ENCODE measurements around the gene TRNAU1AP. TPM values are rescaled to one million over a fixed set of nuclear protein-coding genes. Genes with fewer than 3 reads are reported as not detected.

Gene TRNAU1AP
- total and polyA plus RNA-seq, 4 donors: 19.8 to 39.2 (median 32.9) TPM

- DNase-seq (peak in 1 of 2 donors; percentile 69), ATAC-seq (ENCODE audit: low FRiP score) (peak; percentile 82)
- Histone ChIP-seq H3K36me3 (ENCODE audit: control insufficient read depth in 1 of 2, insufficient read depth in 2 of 2, low read length in 1 of 2) (peaks cover 0 to 11% of the 10 kb centered on the region in 2 donors), H3K4me1 (ENCODE audit: control insufficient read depth in 1 of 2, insufficient read depth in 2 of 2, low read length in 2 of 2) (no peaks in the 10 kb centered on the region), H3K27me3 (ENCODE audit: control insufficient read depth in 1 of 2, insufficient read depth in 2 of 2, low read length in 1 of 2) (no peaks in the 10 kb centered on the region), H3K9me3 (ENCODE audit: control insufficient read depth, low read length) (no peaks in the 10 kb centered on the region), H3K27ac (ENCODE audit: low read depth in 1 of 2, low read length in 2 of 2) (no peak overlapping the region), H3K4me3 (ENCODE audit: low read length in 2 of 2) (no peak overlapping the region)
- 66 to 67% methylated on average over 15 of the region's 15 CpGs for WGBS, 2 donors
- intact Hi-C loops (cut with DNase I): loop anchor here (2.0 to 10.0 kb wide), 4 partner anchors 84 to 244 kb away; no protein-coding TSS in a partner anchor
Measured at GRCh38 chr1:28602536-28603439, 49.9 kb downstream of the TRNAU1AP start.

DNA sequence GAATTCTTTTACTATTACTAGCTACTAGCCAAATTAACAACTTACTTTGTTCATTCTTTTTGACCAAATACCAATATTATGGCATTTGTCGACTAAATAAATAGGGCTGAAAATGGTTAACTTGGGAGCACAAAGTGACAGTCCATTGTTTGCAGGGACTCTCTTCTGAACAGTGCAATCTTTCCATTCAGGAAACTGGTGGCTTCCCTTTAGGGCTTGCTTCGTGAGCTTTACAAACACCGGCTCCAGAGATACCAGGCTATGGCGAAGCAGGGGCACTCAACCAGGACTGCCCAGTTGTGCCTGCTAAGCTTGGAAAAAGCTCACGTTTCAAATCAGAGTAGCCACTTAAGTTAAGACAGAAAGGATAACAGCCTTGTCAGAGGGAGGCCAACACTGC lies 51.5 kb downstream of the TRNAU1AP start:
- H3K27ac ChIP-seq (ENCODE audit: low read depth in 1 of 2, low read length in 2 of 2): no peak overlapping the region
- H3K9me3 ChIP-seq (ENCODE audit: control insufficient read depth, low read length): no peaks in the 10 kb centered on the region
- no peak overlapping the region for H3K4me3 ChIP-seq (ENCODE audit: low read length in 2 of 2)
- ATAC-seq (ENCODE audit: low FRiP score) (no peak), DNase-seq (no peak)
- no peaks in the 10 kb centered on the region for H3K4me1 ChIP-seq (ENCODE audit: control insufficient read depth in 1 of 2, insufficient read depth in 2 of 2, low read length in 2 of 2)
- intact Hi-C loops (cut with DNase I): loop anchor here in 1 of 2 donors (10.0 kb wide), 1 partner anchor 190 kb away; no protein-coding TSS in a partner anchor
- no peaks in the 10 kb centered on the region for H3K27me3 ChIP-seq (ENCODE audit: control insufficient read depth in 1 of 2, insufficient read depth in 2 of 2, low read length in 1 of 2)
- H3K36me3 ChIP-seq (ENCODE audit: control insufficient read depth in 1 of 2, insufficient read depth in 2 of 2, low read length in 1 of 2): peaks cover 0 to 11% of the 10 kb centered on the region in 2 donors
- 88 to 89% methylated on average over 5 of the region's 5 CpGs for WGBS, 2 donors

DNA sequence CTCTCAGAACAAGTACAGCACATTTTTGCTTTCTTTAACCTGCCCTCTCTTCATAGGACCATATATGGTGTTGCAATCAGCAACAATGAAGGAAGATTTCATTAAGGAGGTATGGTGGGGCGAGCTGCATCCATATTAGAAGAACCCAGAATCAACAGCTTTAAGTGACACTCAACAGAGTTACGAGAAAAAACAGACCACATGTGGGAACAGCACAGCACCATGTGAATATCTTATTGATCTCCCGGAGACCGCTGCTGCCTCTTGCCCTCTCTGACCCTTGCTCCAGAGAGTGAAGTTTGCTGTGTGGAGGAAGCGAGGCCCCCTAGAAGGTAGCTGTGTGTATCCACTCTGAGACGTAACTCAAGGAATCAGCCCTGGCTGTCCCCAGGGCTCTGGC lies 52.1 kb downstream of the TRNAU1AP start:
- H3K27ac ChIP-seq (ENCODE audit: low read depth in 1 of 2, low read length in 2 of 2): no peak overlapping the region
- no peak overlapping the region for H3K4me3 ChIP-seq (ENCODE audit: low read length in 2 of 2)
- H3K4me1 ChIP-seq (ENCODE audit: control insufficient read depth in 1 of 2, insufficient read depth in 2 of 2, low read length in 2 of 2): no peaks in the 10 kb centered on the region
- peaks cover 0 to 11% of the 10 kb centered on the region in 2 donors for H3K36me3 ChIP-seq (ENCODE audit: control insufficient read depth in 1 of 2, insufficient read depth in 2 of 2, low read length in 1 of 2)
- H3K9me3 ChIP-seq (ENCODE audit: control insufficient read depth, low read length): no peaks in the 10 kb centered on the region
- H3K27me3 ChIP-seq (ENCODE audit: control insufficient read depth in 1 of 2, insufficient read depth in 2 of 2, low read length in 1 of 2): no peaks in the 10 kb centered on the region
- no peak for ATAC-seq (ENCODE audit: low FRiP score)
- intact Hi-C loops (cut with DNase I): loop anchor here in 1 of 2 donors (10.0 kb wide), 1 partner anchor 190 kb away; no protein-coding TSS in a partner anchor
- no peak for DNase-seq
- WGBS, 2 donors: 82 to 86% methylated on average over 6 of the region's 6 CpGs

DNA sequence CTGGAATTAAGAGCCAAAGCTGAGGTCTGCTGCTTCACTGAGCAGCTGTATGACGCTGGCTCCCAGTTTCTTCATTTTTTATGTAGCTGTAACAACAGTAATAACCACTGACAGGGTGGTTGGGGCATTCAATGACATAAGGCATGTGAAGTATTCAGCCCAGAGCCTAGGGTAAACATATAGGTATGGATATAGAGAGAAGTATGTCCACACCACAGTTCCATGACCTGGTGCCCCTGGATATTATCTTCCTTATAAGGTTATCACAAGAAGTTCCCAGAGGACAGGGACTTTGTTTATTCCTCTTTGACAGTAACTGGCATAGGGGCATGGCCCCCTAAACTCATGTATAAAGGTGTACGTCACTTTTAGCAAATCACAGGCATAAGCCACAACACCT lies 53.9 kb downstream of the TRNAU1AP start:
- H3K27ac ChIP-seq (ENCODE audit: low read depth in 1 of 2, low read length in 2 of 2): no peak overlapping the region
- intact Hi-C loops (cut with DNase I): loop anchor here in 1 of 2 donors (10.0 kb wide), 1 partner anchor 192 kb away; no protein-coding TSS in a partner anchor
- no peaks in the 10 kb centered on the region for H3K27me3 ChIP-seq (ENCODE audit: control insufficient read depth in 1 of 2, insufficient read depth in 2 of 2, low read length in 1 of 2)
- DNase-seq (no peak), ATAC-seq (ENCODE audit: low FRiP score) (no peak)
- H3K4me3 ChIP-seq (ENCODE audit: low read length in 2 of 2): no peak overlapping the region
- 65 to 69% methylated on average over 2 of the region's 2 CpGs for WGBS, 2 donors
- no peaks in the 10 kb centered on the region for H3K4me1 ChIP-seq (ENCODE audit: control insufficient read depth in 1 of 2, insufficient read depth in 2 of 2, low read length in 2 of 2)
- no peaks in the 10 kb centered on the region for H3K9me3 ChIP-seq (ENCODE audit: control insufficient read depth, low read length)
- H3K36me3 ChIP-seq (ENCODE audit: control insufficient read depth in 1 of 2, insufficient read depth in 2 of 2, low read length in 1 of 2): peaks cover 0 to 11% of the 10 kb centered on the region in 2 donors

DNA sequence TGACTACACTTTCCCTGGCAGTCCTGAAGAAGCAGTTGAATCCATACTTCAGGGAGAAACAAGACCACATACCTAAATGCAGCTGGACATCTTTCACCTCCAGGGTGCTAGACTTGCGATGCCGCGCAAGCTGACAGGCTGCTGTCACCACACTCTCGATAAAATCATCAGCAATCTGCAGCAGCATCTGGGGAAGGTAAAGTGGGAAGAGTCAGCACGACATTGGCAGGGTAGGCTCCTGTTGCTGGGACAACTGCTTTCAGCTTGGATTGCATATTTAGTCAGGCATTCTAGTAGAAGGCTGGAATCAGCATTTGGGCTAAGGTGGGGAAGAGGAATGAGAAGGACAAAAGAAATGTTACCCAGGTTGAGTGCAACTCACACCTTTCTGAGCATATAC lies 60.3 kb downstream of the TRNAU1AP start:
- H3K4me1 ChIP-seq (ENCODE audit: control insufficient read depth in 1 of 2, insufficient read depth in 2 of 2, low read length in 2 of 2): no peaks in the 10 kb centered on the region
- no peak overlapping the region for H3K4me3 ChIP-seq (ENCODE audit: low read length in 2 of 2)
- no peak for DNase-seq
- no peak overlapping the region for H3K27ac ChIP-seq (ENCODE audit: low read depth in 1 of 2, low read length in 2 of 2)
- WGBS, 2 donors: 92 to 93% methylated on average over 5 of the region's 5 CpGs
- intact Hi-C loops (cut with DNase I): no loop called here
- no peak for ATAC-seq (ENCODE audit: low FRiP score)
- H3K36me3 ChIP-seq (ENCODE audit: control insufficient read depth in 1 of 2, insufficient read depth in 2 of 2, low read length in 1 of 2): peaks cover 0 to 5% of the 10 kb centered on the region in 2 donors
- no peaks in the 10 kb centered on the region for H3K9me3 ChIP-seq (ENCODE audit: control insufficient read depth, low read length)
- no peaks in the 10 kb centered on the region for H3K27me3 ChIP-seq (ENCODE audit: control insufficient read depth in 1 of 2, insufficient read depth in 2 of 2, low read length in 1 of 2)

Other genes with a start within 250 kb of the TRNAU1AP start
- 10 to 100 TPM in 1 of 2 donors, 1 to 10 TPM in 1; 9.4 to 11.5 TPM for gene MED18, start 224.0 kb upstream of the TRNAU1AP start, total RNA-seq
- gene MED18, start 224.0 kb upstream of the TRNAU1AP start, polyA plus RNA-seq: 10 to 100 TPM in 1 of 2 donors, 1 to 10 TPM in 1; 8.0 to 21.3 TPM
- gene PHACTR4, start 183.3 kb upstream of the TRNAU1AP start, total RNA-seq: 10 to 100 TPM; 32.4 to 38.9 TPM
- gene PHACTR4, start 183.3 kb upstream of the TRNAU1AP start, polyA plus RNA-seq: 10 to 100 TPM; 11.3 to 20.1 TPM
- 10 to 100 TPM in 1 of 2 donors, 1 to 10 TPM in 1; 9.0 to 10.0 TPM for gene RCC1, start 47.0 kb upstream of the TRNAU1AP start, total RNA-seq
- 10 to 100 TPM in 1 of 2 donors, 1 to 10 TPM in 1; 9.0 to 17.0 TPM for gene RCC1, start 47.0 kb upstream of the TRNAU1AP start, polyA plus RNA-seq
- 1 to 10 TPM; 2.0 to 4.3 TPM for gene RAB42, start 39.2 kb downstream of the TRNAU1AP start, total RNA-seq
- gene RAB42, start 39.2 kb downstream of the TRNAU1AP start, polyA plus RNA-seq: 1 to 10 TPM; 1.1 to 3.8 TPM
- 10 to 100 TPM; 14.6 to 17.1 TPM for gene TAF12, start 90.0 kb downstream of the TRNAU1AP start, total RNA-seq
- gene TAF12, start 90.0 kb downstream of the TRNAU1AP start, polyA plus RNA-seq: 10 to 100 TPM; 17.0 to 21.4 TPM
- gene RNU11, start 95.5 kb downstream of the TRNAU1AP start, total RNA-seq: not detected
- gene RNU11, start 95.5 kb downstream of the TRNAU1AP start, polyA plus RNA-seq: not detected
- gene GMEB1, start 115.7 kb downstream of the TRNAU1AP start, total RNA-seq: 10 to 100 TPM; 11.1 to 11.9 TPM
- 1 to 10 TPM; 4.1 to 4.2 TPM for gene GMEB1, start 115.7 kb downstream of the TRNAU1AP start, polyA plus RNA-seq
- gene YTHDF2, start 183.9 kb downstream of the TRNAU1AP start, total RNA-seq: 10 to 100 TPM; 40.1 to 46.5 TPM
- 10 to 100 TPM; 17.2 to 22.4 TPM for gene YTHDF2, start 183.9 kb downstream of the TRNAU1AP start, polyA plus RNA-seq